ENCODE data around the gene ITPRID1.

- TF ChIP-seq MAFK (IDR thresholded peaks at IDR 0.05; ENCODE audit: low read length) (no peak), HDAC2 (IDR thresholded peaks at IDR 0.05) (no peak), EP300 (IDR thresholded peaks at IDR 0.05; ENCODE audit: low read length) (no peak), MAFF (IDR thresholded peaks at IDR 0.05; ENCODE audit: low read length) (no peak), BCLAF1 (IDR thresholded peaks at IDR 0.05; ENCODE audit: borderline replicate concordance in 1 of 2, control insufficient read depth in 1 of 2, low read depth in 2 of 2, low read length in 1 of 2) (no peak)
- TF ChIP-seq, protein P1, sequence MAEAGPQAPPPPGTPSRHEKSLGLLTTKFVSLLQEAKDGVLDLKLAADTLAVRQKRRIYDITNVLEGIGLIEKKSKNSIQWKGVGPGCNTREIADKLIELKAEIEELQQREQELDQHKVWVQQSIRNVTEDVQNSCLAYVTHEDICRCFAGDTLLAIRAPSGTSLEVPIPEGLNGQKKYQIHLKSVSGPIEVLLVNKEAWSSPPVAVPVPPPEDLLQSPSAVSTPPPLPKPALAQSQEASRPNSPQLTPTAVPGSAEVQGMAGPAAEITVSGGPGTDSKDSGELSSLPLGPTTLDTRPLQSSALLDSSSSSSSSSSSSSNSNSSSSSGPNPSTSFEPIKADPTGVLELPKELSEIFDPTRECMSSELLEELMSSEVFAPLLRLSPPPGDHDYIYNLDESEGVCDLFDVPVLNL (CRISPR knock-in tag; IDR thresholded peaks at IDR 0.05; ENCODE audit: low read depth) = no peak
Measured at GRCh38 chr7:31699050-31699449, 185.2 kb downstream of the ITPRID1 start.
